GM23338 (cell line): Measurements from ENCODE around the gene MUS81.
"Not testable (repeated sequence)": the region's sequence is repeated elsewhere in the genome, so short reads cannot be mapped to it uniquely, and the experiment has no call there.

ENCODE experiments used
- CREB1 ChIP-seq: fragments of 250-450 bp; sonication (Bioruptor Pico); IDR thresholded peaks from 2 replicates; pipeline ENCODE4 v1.5.0; 2020; ENCODE audit warnings: low read depth, mild to moderate bottlenecking, moderate library complexity
- EZH2 ChIP-seq: fragments of 200-600 bp; sonication (generic); IDR thresholded peaks from one replicate; pipeline ENCODE4 v1.8.0; 2017; ENCODE audit warnings: antibody characterized with exemption, mild to moderate bottlenecking, low read depth; ENCODE audit not compliant: unreplicated experiment
- EZH2phosphoT487 ChIP-seq: fragments of 200-600 bp; sonication (generic); IDR thresholded peaks from one replicate; pipeline ENCODE4 v1.8.1; 2018; ENCODE audit warnings: antibody characterized with exemption; ENCODE audit not compliant: unreplicated experiment
- JUNB ChIP-seq: IDR thresholded peaks from one replicate; pipeline ENCODE4 v1.6.1; 2016; ENCODE audit warnings: antibody characterized with exemption; ENCODE audit not compliant: unreplicated experiment
- NANOG ChIP-seq: IDR thresholded peaks from 2 replicates; pipeline ENCODE4 v1.6.1; 2016; ENCODE audit warnings: antibody characterized with exemption, borderline replicate concordance
- POLR2AphosphoS5 ChIP-seq: IDR thresholded peaks from 2 replicates; pipeline ENCODE4 v1.6.1; 2016; ENCODE audit warnings: antibody characterized with exemption, low read depth
- ZNF114 ChIP-seq: fragments of 250-450 bp; sonication (Bioruptor Pico); IDR thresholded peaks from 2 replicates; pipeline ENCODE4 v1.5.0; 2020; ENCODE audit warnings: mild to moderate bottlenecking, moderate library complexity
- TF ChIP-seq, protein P1 (sequence below), 2 experiments: fragments of 200-600 bp in 1 of 2; sonication (generic) in 1 of 2; conservative IDR thresholded peaks; 2 replicates each; pipeline versions ENCODE4 v1.5.1 to v1.6.1; 2016 to 2017; ENCODE audit warnings: antibody characterized with exemption in 2 of 2, low read depth in 2 of 2, mild to moderate bottlenecking in 2 of 2, moderate library complexity in 1 of 2
- TF ChIP-seq, protein P2 (sequence below): IDR thresholded peaks from one replicate; pipeline ENCODE4 v1.6.1; 2018; ENCODE audit warnings: antibody characterized with exemption; ENCODE audit not compliant: unreplicated experiment
- TF ChIP-seq, protein P3 (sequence below): fragments of 250-450 bp; sonication (Bioruptor Pico); IDR thresholded peaks from 2 replicates; pipeline ENCODE4 v1.5.0; 2020; ENCODE audit warnings: mild to moderate bottlenecking, moderate library complexity
- TF ChIP-seq, protein P4 (sequence below): IDR thresholded peaks from 2 replicates; pipeline ENCODE4 v1.6.1; 2016; ENCODE audit warnings: antibody characterized with exemption

DNA sequence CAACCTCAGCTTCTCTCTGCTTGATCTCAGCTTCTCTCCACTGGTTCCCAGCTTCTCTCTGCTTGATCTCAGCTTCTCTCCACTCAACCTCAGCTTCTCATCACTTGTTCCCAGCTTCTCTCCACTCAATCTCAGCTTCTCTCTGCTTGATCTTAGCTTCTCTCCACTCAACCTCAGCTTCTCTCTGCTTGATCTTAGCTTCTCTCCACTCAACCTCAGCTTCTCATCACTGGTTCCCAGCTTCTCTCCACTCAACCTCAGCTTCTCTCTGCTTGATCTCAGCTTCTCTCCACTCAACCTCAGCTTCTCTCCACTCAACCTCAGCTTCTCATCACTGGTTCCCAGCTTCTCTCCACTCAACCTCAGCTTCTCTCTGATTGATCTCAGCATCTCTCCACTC lies 28.0 kb upstream of the MUS81 start:
- TF ChIP-seq, protein P1, sequence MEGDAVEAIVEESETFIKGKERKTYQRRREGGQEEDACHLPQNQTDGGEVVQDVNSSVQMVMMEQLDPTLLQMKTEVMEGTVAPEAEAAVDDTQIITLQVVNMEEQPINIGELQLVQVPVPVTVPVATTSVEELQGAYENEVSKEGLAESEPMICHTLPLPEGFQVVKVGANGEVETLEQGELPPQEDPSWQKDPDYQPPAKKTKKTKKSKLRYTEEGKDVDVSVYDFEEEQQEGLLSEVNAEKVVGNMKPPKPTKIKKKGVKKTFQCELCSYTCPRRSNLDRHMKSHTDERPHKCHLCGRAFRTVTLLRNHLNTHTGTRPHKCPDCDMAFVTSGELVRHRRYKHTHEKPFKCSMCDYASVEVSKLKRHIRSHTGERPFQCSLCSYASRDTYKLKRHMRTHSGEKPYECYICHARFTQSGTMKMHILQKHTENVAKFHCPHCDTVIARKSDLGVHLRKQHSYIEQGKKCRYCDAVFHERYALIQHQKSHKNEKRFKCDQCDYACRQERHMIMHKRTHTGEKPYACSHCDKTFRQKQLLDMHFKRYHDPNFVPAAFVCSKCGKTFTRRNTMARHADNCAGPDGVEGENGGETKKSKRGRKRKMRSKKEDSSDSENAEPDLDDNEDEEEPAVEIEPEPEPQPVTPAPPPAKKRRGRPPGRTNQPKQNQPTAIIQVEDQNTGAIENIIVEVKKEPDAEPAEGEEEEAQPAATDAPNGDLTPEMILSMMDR (conservative IDR thresholded peaks at IDR 0.05; ENCODE audit: low read depth in 2 of 2): not testable (repeated sequence)
- TF ChIP-seq, protein P2, sequence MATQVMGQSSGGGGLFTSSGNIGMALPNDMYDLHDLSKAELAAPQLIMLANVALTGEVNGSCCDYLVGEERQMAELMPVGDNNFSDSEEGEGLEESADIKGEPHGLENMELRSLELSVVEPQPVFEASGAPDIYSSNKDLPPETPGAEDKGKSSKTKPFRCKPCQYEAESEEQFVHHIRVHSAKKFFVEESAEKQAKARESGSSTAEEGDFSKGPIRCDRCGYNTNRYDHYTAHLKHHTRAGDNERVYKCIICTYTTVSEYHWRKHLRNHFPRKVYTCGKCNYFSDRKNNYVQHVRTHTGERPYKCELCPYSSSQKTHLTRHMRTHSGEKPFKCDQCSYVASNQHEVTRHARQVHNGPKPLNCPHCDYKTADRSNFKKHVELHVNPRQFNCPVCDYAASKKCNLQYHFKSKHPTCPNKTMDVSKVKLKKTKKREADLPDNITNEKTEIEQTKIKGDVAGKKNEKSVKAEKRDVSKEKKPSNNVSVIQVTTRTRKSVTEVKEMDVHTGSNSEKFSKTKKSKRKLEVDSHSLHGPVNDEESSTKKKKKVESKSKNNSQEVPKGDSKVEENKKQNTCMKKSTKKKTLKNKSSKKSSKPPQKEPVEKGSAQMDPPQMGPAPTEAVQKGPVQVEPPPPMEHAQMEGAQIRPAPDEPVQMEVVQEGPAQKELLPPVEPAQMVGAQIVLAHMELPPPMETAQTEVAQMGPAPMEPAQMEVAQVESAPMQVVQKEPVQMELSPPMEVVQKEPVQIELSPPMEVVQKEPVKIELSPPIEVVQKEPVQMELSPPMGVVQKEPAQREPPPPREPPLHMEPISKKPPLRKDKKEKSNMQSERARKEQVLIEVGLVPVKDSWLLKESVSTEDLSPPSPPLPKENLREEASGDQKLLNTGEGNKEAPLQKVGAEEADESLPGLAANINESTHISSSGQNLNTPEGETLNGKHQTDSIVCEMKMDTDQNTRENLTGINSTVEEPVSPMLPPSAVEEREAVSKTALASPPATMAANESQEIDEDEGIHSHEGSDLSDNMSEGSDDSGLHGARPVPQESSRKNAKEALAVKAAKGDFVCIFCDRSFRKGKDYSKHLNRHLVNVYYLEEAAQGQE: not testable (repeated sequence)
- TF ChIP-seq EZH2; ZNF114 (CRISPR knock-in tag); CREB1 (CRISPR knock-in tag); POLR2AphosphoS5; JUNB; EZH2phosphoT487; NANOG: not testable (repeated sequence)
- TF ChIP-seq, protein P3, sequence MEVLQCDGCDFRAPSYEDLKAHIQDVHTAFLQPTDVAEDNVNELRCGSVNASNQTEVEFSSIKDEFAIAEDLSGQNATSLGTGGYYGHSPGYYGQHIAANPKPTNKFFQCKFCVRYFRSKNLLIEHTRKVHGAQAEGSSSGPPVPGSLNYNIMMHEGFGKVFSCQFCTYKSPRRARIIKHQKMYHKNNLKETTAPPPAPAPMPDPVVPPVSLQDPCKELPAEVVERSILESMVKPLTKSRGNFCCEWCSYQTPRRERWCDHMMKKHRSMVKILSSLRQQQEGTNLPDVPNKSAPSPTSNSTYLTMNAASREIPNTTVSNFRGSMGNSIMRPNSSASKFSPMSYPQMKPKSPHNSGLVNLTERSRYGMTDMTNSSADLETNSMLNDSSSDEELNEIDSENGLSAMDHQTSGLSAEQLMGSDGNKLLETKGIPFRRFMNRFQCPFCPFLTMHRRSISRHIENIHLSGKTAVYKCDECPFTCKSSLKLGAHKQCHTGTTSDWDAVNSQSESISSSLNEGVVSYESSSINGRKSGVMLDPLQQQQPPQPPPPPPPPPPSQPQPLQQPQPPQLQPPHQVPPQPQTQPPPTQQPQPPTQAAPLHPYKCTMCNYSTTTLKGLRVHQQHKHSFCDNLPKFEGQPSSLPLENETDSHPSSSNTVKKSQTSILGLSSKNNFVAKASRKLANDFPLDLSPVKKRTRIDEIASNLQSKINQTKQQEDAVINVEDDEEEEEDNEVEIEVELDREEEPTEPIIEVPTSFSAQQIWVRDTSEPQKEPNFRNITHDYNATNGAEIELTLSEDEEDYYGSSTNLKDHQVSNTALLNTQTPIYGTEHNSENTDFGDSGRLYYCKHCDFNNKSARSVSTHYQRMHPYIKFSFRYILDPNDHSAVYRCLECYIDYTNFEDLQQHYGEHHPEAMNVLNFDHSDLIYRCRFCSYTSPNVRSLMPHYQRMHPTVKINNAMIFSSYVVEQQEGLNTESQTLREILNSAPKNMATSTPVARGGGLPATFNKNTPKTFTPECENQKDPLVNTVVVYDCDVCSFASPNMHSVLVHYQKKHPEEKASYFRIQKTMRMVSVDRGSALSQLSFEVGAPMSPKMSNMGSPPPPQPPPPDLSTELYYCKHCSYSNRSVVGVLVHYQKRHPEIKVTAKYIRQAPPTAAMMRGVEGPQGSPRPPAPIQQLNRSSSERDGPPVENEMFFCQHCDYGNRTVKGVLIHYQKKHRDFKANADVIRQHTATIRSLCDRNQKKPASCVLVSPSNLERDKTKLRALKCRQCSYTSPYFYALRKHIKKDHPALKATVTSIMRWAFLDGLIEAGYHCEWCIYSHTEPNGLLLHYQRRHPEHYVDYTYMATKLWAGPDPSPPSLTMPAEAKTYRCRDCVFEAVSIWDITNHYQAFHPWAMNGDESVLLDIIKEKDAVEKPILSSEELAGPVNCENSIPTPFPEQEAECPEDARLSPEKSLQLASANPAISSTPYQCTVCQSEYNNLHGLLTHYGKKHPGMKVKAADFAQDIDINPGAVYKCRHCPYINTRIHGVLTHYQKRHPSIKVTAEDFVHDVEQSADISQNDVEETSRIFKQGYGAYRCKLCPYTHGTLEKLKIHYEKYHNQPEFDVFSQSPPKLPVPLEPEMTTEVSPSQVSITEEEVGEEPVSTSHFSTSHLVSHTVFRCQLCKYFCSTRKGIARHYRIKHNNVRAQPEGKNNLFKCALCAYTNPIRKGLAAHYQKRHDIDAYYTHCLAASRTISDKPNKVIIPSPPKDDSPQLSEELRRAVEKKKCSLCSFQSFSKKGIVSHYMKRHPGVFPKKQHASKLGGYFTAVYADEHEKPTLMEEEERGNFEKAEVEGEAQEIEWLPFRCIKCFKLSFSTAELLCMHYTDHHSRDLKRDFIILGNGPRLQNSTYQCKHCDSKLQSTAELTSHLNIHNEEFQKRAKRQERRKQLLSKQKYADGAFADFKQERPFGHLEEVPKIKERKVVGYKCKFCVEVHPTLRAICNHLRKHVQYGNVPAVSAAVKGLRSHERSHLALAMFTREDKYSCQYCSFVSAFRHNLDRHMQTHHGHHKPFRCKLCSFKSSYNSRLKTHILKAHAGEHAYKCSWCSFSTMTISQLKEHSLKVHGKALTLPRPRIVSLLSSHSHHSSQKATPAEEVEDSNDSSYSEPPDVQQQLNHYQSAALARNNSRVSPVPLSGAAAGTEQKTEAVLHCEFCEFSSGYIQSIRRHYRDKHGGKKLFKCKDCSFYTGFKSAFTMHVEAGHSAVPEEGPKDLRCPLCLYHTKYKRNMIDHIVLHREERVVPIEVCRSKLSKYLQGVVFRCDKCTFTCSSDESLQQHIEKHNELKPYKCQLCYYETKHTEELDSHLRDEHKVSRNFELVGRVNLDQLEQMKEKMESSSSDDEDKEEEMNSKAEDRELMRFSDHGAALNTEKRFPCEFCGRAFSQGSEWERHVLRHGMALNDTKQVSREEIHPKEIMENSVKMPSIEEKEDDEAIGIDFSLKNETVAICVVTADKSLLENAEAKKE (CRISPR knock-in tag): not testable (repeated sequence)
- TF ChIP-seq, protein P4, sequence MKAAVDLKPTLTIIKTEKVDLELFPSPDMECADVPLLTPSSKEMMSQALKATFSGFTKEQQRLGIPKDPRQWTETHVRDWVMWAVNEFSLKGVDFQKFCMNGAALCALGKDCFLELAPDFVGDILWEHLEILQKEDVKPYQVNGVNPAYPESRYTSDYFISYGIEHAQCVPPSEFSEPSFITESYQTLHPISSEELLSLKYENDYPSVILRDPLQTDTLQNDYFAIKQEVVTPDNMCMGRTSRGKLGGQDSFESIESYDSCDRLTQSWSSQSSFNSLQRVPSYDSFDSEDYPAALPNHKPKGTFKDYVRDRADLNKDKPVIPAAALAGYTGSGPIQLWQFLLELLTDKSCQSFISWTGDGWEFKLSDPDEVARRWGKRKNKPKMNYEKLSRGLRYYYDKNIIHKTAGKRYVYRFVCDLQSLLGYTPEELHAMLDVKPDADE: not testable (repeated sequence)
